GM19328 (cell line): ENCODE measurements around the gene SPTAN1.
A peak's percentile ranks its signal among the peaks of the same experiment; 100 is the strongest.
"Not testable (repeated sequence)": the region's sequence is repeated elsewhere in the genome, so short reads cannot be mapped to it uniquely, and the experiment has no call there.

Source experiments
- ATAC-seq: cut with Tn5 transposase; IDR thresholded peaks from one replicate; pipeline ENCODE4 v1.9.1; 2021; ENCODE audit warnings: mild to moderate bottlenecking, moderate library complexity; ENCODE audit not compliant: unreplicated experiment

SPTAN1 gene

GRCh38 chr9:128552153-128552743 lies at the start of gene SPTAN1:
TSS of gene SPTAN1 (plus strand) at chr9:128552587. CDS start at chr9:128566741, 14,154 bp downstream.
- ATAC-seq: peak; percentile 62

DNA sequence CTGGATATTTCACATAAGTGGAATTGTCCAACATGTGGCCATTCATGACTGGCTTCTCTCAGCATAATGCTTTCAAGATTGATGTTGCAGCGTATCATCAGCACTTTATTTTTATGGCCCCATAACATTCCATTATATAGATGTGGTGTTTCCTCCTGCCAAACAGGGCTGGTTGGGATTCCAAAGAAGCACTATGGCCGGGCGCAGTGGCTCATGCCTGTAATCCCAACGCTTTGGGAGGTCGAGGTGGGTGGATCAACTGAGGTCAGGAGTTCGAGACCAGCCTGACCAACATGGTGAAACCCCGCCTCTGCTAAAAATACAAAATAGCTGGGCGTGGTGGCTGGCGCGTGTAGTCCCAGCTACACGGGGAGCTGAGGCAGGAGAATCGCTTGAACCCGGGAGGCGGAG lies 49.0 kb upstream of the SPTAN1 start:
- not testable (repeated sequence) for ATAC-seq

GRCh38 chr9:128503870-128504269 lies 48.5 kb upstream of the SPTAN1 start:
- no peak for ATAC-seq

- peak; percentile 81 for ATAC-seq
Measured at GRCh38 chr9:128504485-128505413, 47.6 kb upstream of the SPTAN1 start, which contains the start of gene GLE1. TSS of gene GLE1 (plus strand) at chr9:128504719. CDS start at chr9:128504806, 87 bp downstream.

DNA sequence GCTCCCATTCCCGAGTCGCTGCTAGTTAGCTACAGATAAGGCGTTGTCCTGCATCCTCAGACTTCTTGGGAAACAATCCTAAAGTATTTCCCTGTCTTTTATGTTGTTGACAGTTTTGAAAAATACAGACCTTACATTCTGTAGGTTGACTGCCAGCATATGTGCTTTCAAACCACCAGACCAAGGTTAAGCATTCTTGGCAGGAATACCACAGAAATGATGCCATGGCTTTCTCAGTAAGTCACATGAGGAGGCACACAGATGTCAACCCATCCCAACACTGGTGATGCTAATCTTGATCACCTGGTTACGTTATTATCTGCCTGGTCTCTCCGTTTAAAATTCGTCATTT lies 47.0 kb upstream of the SPTAN1 start:
- no peak for ATAC-seq

DNA sequence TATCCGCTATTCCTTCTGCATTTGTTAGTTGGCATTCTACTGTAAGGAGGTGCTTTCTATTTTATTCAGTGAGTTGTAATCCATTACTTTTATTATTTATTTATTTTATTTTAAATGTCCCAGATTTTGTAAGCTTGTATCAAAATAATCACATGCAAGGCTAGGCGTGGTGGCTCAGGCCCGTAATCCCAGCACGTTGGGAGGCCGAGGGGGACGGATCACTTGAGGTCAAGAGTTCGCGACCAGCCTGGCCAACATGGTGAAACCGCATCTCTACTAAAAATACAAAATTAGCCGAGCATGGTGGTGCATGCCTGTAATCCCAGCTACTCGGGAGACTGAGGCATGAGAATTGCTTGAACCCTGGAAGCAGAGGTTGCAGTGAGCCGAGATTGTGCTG lies 46.5 kb upstream of the SPTAN1 start:
- not testable (repeated sequence) for ATAC-seq

- ATAC-seq: no peak
Measured at GRCh38 chr9:128512820-128513219, 39.6 kb upstream of the SPTAN1 start.

GRCh38 chr9:128521956-128522355 lies 30.4 kb upstream of the SPTAN1 start:
- no peak for ATAC-seq

DNA sequence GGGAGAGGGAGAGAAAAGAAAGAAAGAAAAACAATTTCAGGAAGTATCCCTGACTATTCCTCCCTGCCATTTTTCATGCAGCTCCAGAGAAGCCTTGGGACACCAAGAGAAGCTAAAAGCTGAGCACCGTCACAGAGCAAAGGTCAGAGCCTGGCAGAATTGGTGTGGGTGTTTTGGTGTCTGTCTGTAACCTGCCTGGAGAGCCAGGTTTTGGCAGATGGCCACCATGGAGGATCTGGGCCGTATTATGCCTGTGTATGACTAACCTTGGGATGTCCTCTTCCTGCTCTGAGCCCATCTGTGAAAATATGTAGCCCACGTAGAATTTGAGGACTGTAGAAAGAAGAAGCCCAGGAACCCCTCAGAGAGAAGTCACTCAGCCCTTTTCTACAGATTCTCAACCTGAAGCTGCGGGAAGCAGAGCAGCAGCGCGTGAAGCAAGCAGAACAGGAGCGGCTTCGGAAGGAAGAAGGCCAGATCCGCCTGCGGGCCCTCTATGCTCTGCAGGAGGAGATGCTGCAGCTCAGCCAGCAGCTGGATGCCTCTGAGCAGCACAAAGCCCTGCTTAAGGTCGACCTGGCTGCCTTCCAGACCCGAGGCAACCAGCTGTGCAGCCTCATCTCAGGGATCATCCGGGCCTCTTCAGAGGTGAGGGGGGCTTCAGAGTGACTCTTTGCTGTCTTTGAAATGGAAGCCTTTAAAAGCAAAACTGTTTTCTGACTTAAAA lies 29.0 kb upstream of the SPTAN1 start:
- no peak for ATAC-seq

DNA sequence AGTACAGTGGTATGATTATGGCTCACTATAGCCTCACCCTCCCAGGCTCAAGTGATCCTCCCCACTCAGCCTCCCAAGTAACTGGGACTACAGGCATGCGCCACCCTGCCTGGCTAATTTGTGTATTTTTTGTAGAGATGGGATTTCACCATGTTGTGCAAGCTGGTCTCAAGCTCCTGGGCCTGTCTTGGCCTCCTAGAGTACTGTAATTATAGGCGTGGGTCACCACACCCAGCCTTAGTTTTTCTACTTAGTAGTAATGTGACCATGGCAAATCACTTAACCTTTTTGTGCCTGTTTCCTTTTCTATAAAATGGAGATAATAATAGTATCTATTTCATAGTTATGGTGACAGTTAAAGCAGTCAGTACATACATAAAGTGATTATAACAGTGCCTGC lies 25.7 kb upstream of the SPTAN1 start:
- no peak for ATAC-seq

DNA sequence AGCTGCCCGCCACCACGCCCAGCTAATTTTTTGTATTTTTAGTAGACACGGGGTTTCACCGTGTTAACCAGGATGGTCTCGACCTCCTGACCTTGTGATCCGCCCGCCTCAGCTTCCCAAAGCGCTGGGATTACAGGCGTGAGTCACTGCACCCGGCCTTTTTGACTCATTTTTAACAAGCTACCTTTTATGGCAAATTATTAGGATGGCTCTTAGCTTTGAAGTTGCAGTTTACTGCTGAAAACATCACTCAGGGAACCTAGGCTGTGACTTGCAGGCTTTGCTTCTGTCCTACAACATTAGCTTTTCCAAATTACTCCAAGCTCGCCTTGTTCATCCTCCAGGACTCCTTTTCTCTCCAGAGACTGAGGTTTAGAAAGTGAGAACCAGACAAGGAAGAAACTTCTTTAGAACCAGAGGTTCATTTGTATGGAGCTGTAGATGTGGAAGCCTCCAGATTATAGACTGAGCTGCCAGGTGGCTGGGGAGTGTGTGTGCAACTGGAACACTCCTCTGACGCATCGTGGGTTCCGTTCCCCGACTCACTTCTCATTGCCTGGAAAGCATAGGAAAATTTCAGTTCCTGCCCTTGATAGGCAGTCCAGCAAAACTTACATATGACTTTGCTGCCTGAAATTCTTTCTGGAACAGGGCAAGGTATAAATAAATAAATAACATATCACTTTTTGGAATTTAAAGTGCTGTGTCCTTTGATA lies 23.8 kb upstream of the SPTAN1 start:
- no peak for ATAC-seq

DNA sequence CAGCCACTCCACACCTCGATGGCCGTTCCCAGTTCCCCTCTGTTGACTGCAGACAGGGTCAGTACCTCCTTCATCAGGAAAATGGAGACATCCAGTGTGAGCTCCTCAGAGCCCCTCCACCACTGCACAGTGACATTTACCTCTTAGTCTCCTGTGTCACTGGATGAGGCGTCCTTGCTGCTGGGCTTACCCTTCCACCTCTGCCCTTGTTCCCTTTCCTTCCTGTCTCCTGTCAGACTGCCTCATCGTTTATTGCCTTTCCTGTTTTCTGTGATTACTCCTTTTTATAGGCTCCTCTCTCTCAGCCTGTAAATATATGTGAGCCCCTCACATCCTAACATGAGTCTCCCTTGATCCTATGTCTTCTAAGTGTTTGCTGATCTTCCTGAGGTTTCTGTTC lies 23.2 kb upstream of the SPTAN1 start:
- no peak for ATAC-seq

DNA sequence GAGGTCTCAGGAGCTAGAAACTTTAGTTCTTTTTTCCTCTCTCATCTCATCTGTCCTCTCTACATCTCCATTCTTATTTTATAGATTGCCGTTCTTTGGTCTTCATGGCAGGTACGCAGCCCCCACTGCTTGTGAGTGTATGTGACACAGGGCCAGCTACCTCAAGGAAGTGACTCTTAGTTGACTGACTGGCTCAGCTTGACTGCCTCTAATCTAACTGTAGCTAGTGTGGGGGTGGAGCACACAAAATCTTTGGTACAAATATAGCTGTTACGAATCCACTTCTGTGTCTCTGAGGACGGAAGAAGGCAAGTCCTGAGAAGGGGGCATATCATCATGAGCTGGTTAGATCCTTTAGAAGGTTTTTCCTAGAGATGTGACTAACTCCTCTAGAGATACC lies 19.8 kb upstream of the SPTAN1 start:
- ATAC-seq: no peak

DNA sequence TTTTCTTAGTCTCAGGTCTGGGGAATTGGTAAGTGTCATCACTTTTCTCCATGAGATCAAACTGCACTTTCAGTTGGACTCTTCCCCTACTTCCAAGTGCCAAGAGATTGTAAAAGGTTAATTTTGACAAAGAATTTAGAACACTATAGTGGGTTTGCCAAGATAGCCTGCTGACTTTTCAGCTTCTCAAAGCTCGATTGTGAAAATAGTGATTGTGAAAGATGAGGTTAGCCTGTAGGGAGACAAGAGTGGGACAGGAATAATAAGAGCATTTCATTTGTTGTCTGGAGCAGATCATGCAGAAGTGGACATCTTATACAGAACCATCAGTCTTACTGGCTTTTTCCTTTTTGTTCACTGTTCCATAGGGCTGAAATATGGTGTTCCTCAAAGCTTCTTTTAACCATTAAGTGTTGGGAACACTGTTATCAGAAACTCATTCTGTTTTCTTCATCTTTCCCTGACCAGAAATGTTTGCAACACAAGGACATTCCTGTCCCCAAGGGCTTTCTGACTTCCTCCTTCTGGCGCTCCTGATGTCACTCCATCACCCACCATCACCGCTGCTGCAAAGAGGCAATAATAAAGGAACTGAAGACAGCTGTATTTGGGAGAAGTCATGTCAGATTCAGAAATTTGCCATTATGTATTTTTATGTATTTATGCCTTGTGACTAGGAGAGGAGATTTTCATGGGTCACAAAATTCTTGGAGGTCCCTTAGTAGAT lies 11.6 kb upstream of the SPTAN1 start:
- ATAC-seq: no peak

- no peak for ATAC-seq
Measured at GRCh38 chr9:128546504-128546903, 5.9 kb upstream of the SPTAN1 start.

DNA sequence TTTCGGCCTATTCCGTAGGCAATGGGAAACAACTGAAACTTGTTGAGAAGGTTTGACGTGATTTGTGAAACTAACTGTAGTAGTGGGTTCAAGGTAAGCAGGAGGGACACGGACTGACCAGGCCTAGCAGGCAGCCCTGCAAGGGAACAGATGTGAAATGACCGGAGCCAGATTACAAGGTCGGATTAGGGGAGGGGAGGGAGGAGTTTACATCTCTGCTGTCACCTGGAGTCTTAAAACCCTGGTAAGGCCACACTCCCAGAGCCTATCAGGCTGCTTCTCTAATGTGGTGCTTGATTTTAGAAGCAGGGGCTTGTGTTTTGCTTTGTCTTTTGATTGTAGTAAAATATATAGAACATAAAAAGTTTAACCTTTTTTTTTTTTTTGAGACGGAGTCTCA lies 3.5 kb upstream of the SPTAN1 start:
- no peak for ATAC-seq

DNA sequence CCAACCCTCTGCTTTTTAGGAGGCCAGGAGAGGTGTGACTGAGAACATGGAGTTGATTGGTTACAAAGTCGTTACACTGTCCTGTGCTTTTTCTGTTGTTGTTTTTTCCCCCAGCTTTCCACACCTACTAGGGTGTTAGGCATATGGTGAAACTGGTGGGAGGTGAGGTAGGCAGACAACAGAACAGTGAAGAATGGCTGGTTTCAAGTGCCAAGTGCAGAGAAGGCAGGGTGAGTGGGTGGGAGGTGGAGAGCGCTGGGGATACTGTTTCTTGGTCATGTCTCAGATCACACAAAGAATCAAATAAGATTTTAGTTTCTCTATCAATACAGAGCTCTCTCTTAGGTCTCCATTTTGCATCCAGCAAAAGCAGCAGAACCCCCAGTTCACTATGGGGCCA lies 2.2 kb upstream of the SPTAN1 start:
- no peak for ATAC-seq

DNA sequence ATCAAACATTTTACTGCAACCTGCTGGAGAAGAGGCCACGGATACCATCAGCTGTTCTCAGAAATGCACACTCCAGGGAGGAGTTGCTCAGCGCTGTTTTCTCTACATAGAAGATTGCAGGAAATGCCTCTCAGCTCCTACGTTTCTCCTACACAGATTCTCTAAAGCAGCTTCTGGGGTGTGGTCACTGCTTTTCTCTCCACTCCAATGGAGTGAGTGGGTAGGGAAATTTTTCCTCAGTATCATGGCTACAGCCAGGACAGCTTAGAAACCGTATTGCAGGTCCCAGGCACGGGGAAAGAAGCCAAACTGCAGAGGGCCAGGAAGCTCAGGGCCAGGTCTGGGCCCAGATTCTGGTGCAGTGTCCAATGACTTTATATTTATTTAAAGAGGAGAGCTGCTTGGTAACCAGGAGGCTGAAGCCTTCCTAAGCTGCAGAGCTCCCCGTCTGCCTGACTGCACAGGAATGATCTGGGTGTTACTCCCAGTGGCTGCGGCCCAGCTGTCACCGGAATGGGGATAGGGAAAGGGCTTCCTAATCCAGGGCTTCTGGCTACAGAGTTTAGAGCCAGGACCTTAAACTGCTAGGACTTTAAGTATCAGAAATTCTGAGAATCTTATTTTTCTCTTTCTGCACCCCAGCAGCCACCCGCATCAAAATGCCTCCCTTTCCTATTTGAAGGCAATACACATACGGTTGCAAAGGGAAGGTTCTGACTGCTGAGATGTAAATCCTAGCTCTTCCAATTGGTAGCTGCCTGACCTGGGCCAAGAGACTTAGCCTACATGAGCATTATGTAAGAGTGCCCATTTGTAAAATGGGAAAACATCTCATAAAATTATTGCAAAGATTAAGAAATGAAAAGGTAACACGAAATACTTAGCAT lies 1.4 kb upstream of the SPTAN1 start:
- ATAC-seq: no peak

GRCh38 chr9:128551657-128552152 lies 682 bp upstream of the SPTAN1 start:
- ATAC-seq: no peak
